Stimulated activated CD4-positive, alpha-beta T cell treated with anti-CD3 and anti-CD28 coated beads, TNF-alpha, amount 100 ng/mL, for 4 hours (primary cell): ENCODE measurements around the gene SDE2.
"Not testable (repeated sequence)": the region's sequence is repeated elsewhere in the genome, so short reads cannot be mapped to it uniquely, and the experiment has no call there.

ENCODE experiments used
- DNase-seq, 3 experiments: peaks; one replicate each; pipeline ENCODE4 v3.0.0-alpha.2; 2020; ENCODE audit warnings: low read depth in 3 of 3

Gene SDE2

GRCh38 chr1:225999227-225999911 is at the start of gene SDE2:
Gene SDE2, minus strand, starts transcription at chr1:225999343. Its CDS starts 31 bp downstream, at chr1:225999312.
- peak; percentile 99 for DNase-seq

- no peak for DNase-seq
Measured at GRCh38 chr1:226048886-226049285, 49.7 kb upstream of the SDE2 start.

GRCh38 chr1:226047495-226047894 is 48.4 kb upstream of the SDE2 start:
- no peak for DNase-seq

- no peak for DNase-seq
Measured at GRCh38 chr1:226046240-226046639, 47.1 kb upstream of the SDE2 start.

GRCh38 chr1:226044514-226045101 is 45.5 kb upstream of the SDE2 start:
- DNase-seq: no peak

- no peak for DNase-seq
Measured at GRCh38 chr1:226041419-226041818, 42.3 kb upstream of the SDE2 start.

GRCh38 chr1:226038661-226039060 is 39.5 kb upstream of the SDE2 start:
- no peak for DNase-seq

- DNase-seq: no peak
Measured at GRCh38 chr1:226035915-226036314, 36.8 kb upstream of the SDE2 start.

GRCh38 chr1:226034482-226034881 is 35.3 kb upstream of the SDE2 start:
- no peak for DNase-seq

GRCh38 chr1:226033991-226034390 is 34.8 kb upstream of the SDE2 start:
- DNase-seq: no peak

GRCh38 chr1:226033582-226033981 is 34.4 kb upstream of the SDE2 start:
- no peak for DNase-seq

GRCh38 chr1:226029568-226030225 is 30.6 kb upstream of the SDE2 start:
- DNase-seq: no peak

GRCh38 chr1:226029093-226029496 is 30.0 kb upstream of the SDE2 start:
- no peak for DNase-seq

GRCh38 chr1:226027538-226028217 is 28.5 kb upstream of the SDE2 start:
- no peak for DNase-seq

GRCh38 chr1:226026833-226027232 is 27.7 kb upstream of the SDE2 start:
- DNase-seq: no peak

GRCh38 chr1:226023735-226024134 is 24.6 kb upstream of the SDE2 start:
- DNase-seq: no peak

GRCh38 chr1:226021801-226022200 is 22.7 kb upstream of the SDE2 start:
- no peak for DNase-seq

GRCh38 chr1:226021401-226021800 is 22.3 kb upstream of the SDE2 start:
- DNase-seq: no peak

GRCh38 chr1:226019572-226019971 is 20.4 kb upstream of the SDE2 start:
- DNase-seq: no peak

GRCh38 chr1:226017070-226017469 is 17.9 kb upstream of the SDE2 start:
- no peak for DNase-seq

GRCh38 chr1:226009650-226010044 is 10.5 kb upstream of the SDE2 start:
- DNase-seq: no peak

GRCh38 chr1:226007126-226007892 is 8.2 kb upstream of the SDE2 start:
- not testable (repeated sequence) for DNase-seq
